NK-92 (cell line): ENCODE data around the gene GBF1.

Source experiments
- DNase-seq: peaks from one replicate; lab custom pipeline; 2025; ENCODE audit not compliant: unreplicated experiment; lab: John Stamatoyannopoulos, UW

Gene GBF1

GRCh38 chr10:102342458-102342857, 97.1 kb downstream of the GBF1 start:
- no peak for DNase-seq

- DNase-seq, result no peak
Observed at GRCh38 chr10:102342958-102343357, 97.6 kb downstream of the GBF1 start.

GRCh38 chr10:102344067-102344466, 98.7 kb downstream of the GBF1 start:
- DNase-seq, result no peak

- no peak for DNase-seq
Observed at GRCh38 chr10:102347236-102347828, 102.0 kb downstream of the GBF1 start.

GRCh38 chr10:102352066-102352715, 106.9 kb downstream of the GBF1 start:
- no peak for DNase-seq

DNA sequence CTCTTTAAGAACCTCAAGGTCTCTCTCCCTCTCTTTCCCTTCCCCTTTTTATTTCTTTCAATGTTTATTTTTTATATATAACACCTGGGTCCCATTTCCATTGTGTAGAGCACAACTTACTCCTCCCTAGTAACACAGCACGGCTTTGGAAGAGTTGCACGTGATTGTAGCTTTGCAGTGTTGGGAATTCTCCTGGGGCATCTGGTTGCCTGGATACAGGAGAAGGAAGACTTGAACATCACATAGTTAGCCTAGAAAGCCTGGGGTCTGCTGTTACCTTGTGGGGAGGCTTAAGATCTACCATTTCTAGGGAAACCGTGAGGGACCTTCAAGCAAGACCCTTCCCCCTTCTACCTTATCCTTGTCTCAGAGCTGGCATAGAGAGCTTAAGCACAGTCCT, 109.1 kb downstream of the GBF1 start:
- no peak for DNase-seq

GRCh38 chr10:102358712-102359382, 113.5 kb downstream of the GBF1 start:
- no peak for DNase-seq

GRCh38 chr10:102367441-102367840, 122.1 kb downstream of the GBF1 start:
- no peak for DNase-seq

DNA sequence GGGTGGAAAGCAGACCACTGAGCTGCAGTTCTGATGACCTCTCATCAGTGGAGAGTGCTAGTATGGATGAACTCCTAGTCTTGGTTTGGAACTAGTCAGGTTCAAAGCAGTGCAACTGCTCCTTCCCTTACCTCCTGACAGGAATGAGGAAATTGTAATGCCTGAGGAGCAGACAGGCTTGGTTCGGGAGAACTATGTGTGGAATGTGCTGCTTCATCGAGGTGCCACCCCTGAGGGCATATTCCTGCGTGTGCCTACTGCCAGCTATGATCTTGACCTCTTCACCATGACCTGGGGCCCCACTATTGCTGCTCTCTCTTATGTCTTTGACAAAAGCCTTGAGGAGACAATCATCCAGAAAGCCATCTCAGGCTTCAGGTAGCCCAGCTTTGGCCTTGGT, 122.7 kb downstream of the GBF1 start:
- DNase-seq, result no peak

DNA sequence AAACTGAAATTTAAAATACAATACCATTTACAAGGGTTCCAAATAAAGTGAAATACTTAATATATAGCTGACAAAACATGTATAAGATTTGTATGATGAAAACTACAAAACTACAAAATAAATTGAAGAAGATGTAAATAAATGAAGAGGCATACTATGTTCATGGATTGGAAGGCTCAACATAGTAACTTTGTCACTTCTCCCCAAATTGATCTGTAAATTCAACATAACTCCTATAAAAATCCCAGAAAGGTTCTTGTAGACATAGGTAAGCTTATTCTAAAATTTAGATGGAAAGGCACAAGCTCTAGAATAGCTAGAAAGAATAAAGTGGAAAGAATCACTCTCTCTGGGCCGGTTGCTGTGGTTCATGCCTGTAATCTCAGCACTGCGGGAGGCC, 126.0 kb downstream of the GBF1 start:
- DNase-seq, result no peak

- DNase-seq, result no peak
Observed at GRCh38 chr10:102375250-102375649, 129.9 kb downstream of the GBF1 start.

DNA sequence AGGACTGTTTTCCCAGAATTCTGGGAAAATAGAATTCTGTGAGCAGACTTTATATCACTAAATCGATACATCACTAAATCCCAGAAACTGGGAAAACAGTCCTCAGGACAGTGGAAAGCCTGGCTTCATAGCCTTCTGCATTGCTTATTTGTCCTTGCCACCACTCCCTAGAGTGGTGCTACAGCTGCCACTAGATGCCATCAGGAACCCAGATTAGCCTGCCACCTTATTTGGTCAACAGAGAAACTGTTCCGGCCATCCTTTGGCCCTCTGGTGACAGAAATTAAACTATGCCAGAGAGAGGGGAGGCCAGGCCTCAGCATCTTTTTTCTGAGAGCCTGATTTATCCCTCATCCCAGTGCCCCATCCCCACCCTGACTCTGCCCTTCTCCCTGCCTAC, 130.5 kb downstream of the GBF1 start:
- DNase-seq, result no peak

GRCh38 chr10:102376901-102377300, 131.6 kb downstream of the GBF1 start:
- DNase-seq, result no peak

DNA sequence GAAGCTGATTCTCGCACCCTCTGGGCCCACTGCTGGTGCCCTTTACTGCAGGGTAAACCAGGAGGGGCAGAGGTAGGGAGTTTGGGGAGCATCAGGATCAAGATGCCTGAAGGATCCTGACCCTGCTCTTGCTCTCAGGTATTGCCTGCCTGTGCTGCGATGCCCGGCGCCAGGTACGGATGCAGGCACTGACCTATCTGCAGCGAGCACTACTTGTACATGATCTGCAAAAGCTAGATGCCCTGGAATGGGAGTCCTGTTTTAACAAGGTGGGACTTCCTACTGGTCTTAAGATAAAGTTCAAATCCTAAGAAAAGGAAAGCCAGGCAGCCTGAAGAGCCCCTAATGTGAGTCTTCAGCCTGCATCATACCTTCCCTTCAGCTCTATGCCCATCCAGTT, 134.1 kb downstream of the GBF1 start:
- DNase-seq, result no peak

DNA sequence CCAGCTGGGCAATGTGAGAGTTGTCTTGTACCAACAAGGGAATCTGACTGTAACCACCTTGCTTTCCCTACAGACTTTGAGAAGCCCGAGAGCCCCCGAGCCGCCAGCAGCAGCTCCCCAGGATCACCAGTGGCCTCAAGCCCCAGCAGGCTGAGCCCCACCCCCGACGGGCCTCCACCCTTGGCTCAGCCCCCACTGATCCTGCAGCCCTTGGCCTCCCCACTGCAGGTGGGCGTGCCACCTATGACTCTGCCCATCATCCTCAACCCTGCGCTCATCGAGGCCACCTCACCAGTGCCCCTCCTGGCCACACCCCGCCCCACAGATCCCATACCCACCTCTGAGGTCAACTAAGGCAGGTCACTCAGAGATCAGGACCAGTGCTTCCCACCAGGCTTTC, 136.7 kb downstream of the GBF1 start:
- no peak for DNase-seq

GRCh38 chr10:102382871-102383270, 137.5 kb downstream of the GBF1 start:
- DNase-seq, result no peak

- no peak for DNase-seq
Observed at GRCh38 chr10:102384053-102384452, 138.7 kb downstream of the GBF1 start.

DNA sequence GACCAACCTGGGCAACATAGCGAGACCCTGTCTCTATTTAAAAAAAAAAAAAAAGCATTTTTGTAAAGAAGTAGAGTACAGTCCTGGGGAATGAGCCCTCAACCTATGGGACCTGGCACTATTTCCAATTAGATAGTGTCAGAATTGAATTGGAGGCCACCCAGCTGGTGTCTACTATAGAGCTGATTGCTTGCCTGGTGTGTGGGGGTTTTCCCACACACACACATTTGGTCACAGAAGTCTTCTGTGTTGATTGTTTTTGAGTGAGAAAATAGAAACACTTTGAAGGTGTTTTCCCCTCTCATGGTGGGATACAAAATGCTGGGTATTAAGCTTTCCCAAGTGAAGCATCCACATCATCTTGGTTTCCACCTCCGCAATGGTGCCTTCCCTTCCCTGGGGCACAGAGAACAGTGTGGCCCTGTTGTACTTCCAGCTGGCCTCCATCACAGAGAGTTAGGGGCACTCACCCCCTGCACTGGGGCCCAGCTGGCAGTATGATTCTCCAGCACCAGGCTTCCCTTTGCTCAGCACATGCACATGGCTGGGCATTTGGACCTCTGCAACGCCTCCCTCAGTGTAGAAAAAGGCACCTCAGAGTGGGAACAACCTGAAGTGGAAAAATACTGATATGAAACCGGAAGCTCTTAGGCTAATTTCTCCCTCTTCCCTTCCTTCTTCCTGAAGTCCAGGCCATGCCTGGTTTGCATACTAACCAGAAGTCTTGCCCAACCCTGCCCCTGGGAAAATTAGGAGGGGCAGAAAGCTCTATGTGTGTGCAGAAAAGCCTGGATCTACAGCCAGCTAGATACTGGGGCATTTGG, 139.5 kb downstream of the GBF1 start:
- DNase-seq, result no peak

- no peak for DNase-seq
Observed at GRCh38 chr10:102389894-102390293, 144.6 kb downstream of the GBF1 start.

- no peak for DNase-seq
Observed at GRCh38 chr10:102392306-102392705, 147.0 kb downstream of the GBF1 start.

- DNase-seq, result no peak
Observed at GRCh38 chr10:102393411-102394078, 148.2 kb downstream of the GBF1 start.
